Activated B cell treated with CpG ODN at 0.5 μM for 24 hours (primary cell): ENCODE measurements around the gene BUB3. TPM values are rescaled to one million over a fixed set of nuclear protein-coding genes. Genes with fewer than 3 reads are reported as not detected.

ENCODE experiments used
- ATAC-seq: fragments of 200-7000 bp; cut with Tn5 transposase; one replicate; pipeline ENCODE4 v1.10.0; 2021; ENCODE audit warnings: low read depth, mild to moderate bottlenecking, moderate library complexity
- CTCF ChIA-PET: fragments of 350-600 bp; sonication (Branson Sonifier 250); formaldehyde crosslinking; loops from one replicate; lab custom pipeline; 2021; ENCODE audit warnings: antibody characterized with exemption; lab: Charles Lee
- POLR2A ChIA-PET: fragments of 350-600 bp; sonication (Branson Sonifier 250); formaldehyde crosslinking; loops from one replicate; lab custom pipeline; 2021; ENCODE audit warnings: antibody characterized with exemption; lab: Charles Lee
- DNase-seq: peaks from one replicate; pipeline ENCODE4 v3.0.0; 2022
- H3K27ac Mint-ChIP-seq: one replicate; pipeline ENCODE4 v1.8.0; 2020; ENCODE audit warnings: mixed read lengths
- H3K27me3 Mint-ChIP-seq: one replicate; pipeline ENCODE4 v1.8.0; 2021; ENCODE audit warnings: mixed read lengths
- H3K36me3 Mint-ChIP-seq: one replicate; pipeline ENCODE4 v1.8.0; 2021; ENCODE audit warnings: low read depth, mixed read lengths
- H3K4me1 Mint-ChIP-seq: one replicate; pipeline ENCODE4 v1.8.0; 2021; ENCODE audit warnings: mixed read lengths
- H3K4me3 Mint-ChIP-seq: one replicate; pipeline ENCODE4 v1.8.0; 2020; ENCODE audit warnings: mild to moderate bottlenecking, mixed read lengths
- H3K9me3 Mint-ChIP-seq: one replicate; pipeline ENCODE4 v1.8.0; 2020; ENCODE audit warnings: mixed read lengths
- intact Hi-C: fragments of 100-400 bp; cut with micrococcal nuclease; formaldehyde crosslinking; loops from one replicate; pipeline ENCODE4 v1.15.1; 2024
- total RNA-seq: library from RNA; stranded (reverse); gene quantifications from 2 replicates; pipeline ENCODE4 v1.2.3, GENCODE V29; 2022
- TF ChIP-seq, protein P1 (sequence below): fragments of 200-600 bp; IDR thresholded peaks from one replicate; pipeline ENCODE4 v1.8.0; 2022; ENCODE audit warnings: antibody characterized with exemption, mild to moderate bottlenecking

Gene BUB3
- total RNA-seq, 1 donor from 2014 or later, result 141 TPM

DNA sequence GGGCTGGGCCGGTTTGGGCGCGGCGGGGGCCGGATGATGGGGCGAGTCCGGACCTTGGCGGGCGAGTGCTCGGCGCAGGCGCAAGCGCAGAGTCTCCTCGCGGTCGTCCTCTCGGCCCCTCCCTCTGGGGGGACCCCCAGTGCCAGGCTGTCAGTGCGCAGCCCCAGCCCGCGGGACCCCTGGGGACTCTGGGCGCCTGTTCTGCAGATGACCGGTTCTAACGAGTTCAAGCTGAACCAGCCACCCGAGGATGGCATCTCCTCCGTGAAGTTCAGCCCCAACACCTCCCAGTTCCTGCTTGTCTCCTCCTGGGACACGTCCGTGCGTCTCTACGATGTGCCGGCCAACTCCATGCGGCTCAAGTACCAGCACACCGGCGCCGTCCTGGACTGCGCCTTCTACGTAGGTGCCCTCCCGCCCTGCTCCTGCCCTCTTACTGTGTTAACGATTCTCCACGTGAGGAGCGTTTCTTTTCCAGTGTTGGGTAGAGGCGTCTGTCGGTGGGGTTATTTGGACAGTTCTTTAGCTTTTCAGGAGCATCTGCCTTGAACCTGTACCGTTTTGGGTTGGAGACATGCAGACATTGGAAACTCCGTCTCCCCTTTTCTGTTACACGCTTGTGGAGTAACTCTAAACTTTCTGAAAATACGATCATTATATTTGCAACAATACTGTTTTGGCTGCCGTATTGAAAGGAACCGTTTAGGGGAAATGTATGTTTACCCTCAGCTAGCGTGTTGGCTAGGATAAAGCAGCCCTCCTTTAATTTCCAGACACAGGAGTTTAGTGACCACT lies 706 bp downstream of the BUB3 start:
- ATAC-seq (peak; percentile 49), DNase-seq (peak; percentile 63)
- Mint-ChIP-seq H3K36me3 (peaks cover 53% of the 10 kb centered on the region), H3K4me3 (peak overlapping the region; percentile 100), H3K27me3 (peaks cover 11% of the 10 kb centered on the region), H3K4me1 (peaks cover 71% of the 10 kb centered on the region), H3K27ac (peak overlapping the region; percentile 99), H3K9me3 (no peaks in the 10 kb centered on the region)
- TF ChIP-seq, protein P1, sequence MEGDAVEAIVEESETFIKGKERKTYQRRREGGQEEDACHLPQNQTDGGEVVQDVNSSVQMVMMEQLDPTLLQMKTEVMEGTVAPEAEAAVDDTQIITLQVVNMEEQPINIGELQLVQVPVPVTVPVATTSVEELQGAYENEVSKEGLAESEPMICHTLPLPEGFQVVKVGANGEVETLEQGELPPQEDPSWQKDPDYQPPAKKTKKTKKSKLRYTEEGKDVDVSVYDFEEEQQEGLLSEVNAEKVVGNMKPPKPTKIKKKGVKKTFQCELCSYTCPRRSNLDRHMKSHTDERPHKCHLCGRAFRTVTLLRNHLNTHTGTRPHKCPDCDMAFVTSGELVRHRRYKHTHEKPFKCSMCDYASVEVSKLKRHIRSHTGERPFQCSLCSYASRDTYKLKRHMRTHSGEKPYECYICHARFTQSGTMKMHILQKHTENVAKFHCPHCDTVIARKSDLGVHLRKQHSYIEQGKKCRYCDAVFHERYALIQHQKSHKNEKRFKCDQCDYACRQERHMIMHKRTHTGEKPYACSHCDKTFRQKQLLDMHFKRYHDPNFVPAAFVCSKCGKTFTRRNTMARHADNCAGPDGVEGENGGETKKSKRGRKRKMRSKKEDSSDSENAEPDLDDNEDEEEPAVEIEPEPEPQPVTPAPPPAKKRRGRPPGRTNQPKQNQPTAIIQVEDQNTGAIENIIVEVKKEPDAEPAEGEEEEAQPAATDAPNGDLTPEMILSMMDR, result no peak
- POLR2A ChIA-PET, result interaction anchor here (0.6 to 2.0 kb wide), 10 partner anchors 10 to 781 kb away, joined by 3 to 18 read pairs (median 6); partner anchors contain the start of genes ACADSB, C10orf88, IKZF5 and PSTK
- CTCF ChIA-PET, result interaction anchor here (1.2 kb wide), 2 partner anchors 21 to 24 kb away, joined by 3 to 4 read pairs; no protein-coding TSS in a partner anchor
- intact Hi-C loops, result loop anchor here (1.0 to 5.0 kb wide), 13 partner anchors 86 to 1762 kb away; partner anchors contain the start of genes ABRAXAS2, ATE1, C10orf88 and FAM24B

DNA sequence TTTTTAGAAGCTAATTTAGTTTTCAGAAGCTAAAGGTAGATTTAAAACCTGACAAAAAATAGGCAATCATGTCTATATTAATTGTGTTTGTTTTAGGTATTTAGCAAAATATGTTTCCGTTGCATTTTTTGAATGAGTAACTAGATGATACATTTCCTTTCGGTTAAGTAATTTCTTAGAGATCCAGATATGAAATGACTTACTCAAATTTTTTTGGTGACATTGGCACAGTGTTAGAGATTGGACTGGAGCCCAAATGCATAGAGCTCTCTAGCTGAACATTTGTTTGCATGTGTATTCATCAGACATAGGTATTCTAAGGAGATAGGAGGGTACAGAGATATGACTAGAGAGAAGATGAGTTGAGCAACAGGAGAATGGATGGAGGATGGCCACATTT lies 1.9 kb downstream of the BUB3 start:
- ATAC-seq (no peak), DNase-seq (no peak)
- H3K4me1 Mint-ChIP-seq, result peaks cover 69% of the 10 kb centered on the region
- peaks cover 5% of the 10 kb centered on the region for H3K27me3 Mint-ChIP-seq
- H3K27ac Mint-ChIP-seq, result no peak overlapping the region
- ChIA-PET CTCF (no interaction called here), POLR2A (interaction anchor here (1.0 kb wide), 1 partner anchor 14 kb away, joined by 3 read pairs; no protein-coding TSS in a partner anchor)
- no peaks in the 10 kb centered on the region for H3K9me3 Mint-ChIP-seq
- peaks cover 65% of the 10 kb centered on the region for H3K36me3 Mint-ChIP-seq
- TF ChIP-seq, protein P1, result no peak
- H3K4me3 Mint-ChIP-seq, result no peak overlapping the region
- intact Hi-C loops, result loop anchor here (5.0 kb wide), 1 partner anchor 1229 kb away; the partner anchor contains the start of gene ATE1

DNA sequence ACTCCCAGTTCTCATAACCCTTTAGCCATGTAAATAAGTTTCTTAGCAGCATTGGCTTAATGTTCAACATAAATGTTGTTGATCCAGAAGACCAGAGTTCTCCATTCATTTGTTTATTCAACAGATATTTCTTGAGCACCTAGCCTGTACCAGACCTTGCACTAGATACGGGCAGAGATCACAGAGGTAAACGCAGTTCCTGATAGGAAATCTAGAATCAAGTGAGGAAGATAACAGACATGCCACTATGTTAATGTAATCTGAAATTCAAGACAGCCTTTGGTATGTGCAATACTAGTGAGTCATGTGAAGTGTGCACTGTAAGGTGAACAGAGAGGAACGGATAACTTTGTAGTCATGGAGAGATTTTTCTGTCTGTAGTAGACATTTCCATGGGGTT lies 3.0 kb downstream of the BUB3 start:
- intact Hi-C loops, result loop anchor here (5.0 kb wide), 1 partner anchor 1230 kb away; the partner anchor contains the start of gene ATE1
- DNase-seq (no peak), ATAC-seq (no peak)
- Mint-ChIP-seq H3K36me3 (peaks cover 74% of the 10 kb centered on the region), H3K9me3 (no peaks in the 10 kb centered on the region), H3K4me3 (no peak overlapping the region), H3K4me1 (peaks cover 62% of the 10 kb centered on the region), H3K27ac (no peak overlapping the region), H3K27me3 (no peaks in the 10 kb centered on the region)
- TF ChIP-seq, protein P1, result no peak
- ChIA-PET CTCF (no interaction called here), POLR2A (no interaction called here)

DNA sequence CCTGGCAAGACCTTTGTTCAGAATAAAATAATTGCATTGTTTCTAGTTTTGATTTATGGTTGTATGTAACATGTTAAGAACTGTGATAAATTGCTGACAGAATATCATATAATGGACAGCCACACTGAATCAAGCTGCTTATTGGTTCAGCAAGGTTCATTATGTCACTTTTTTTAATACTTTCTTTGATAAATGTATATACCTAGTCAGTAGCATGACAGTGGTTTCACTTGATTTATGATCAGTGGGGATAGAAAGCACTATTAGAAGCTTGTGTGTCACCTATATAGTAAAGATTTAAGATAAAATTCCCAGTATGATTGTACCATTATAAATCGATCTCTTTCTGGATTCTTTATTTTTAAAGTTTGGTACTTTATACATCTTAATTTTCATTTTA lies 4.5 kb downstream of the BUB3 start:
- TF ChIP-seq, protein P1, result no peak
- POLR2A ChIA-PET, result no interaction called here
- intact Hi-C loops, result loop anchor here (5.0 kb wide), 1 partner anchor 1231 kb away; the partner anchor contains the start of gene ATE1
- DNase-seq (no peak), ATAC-seq (no peak)
- peaks cover 87% of the 10 kb centered on the region for H3K36me3 Mint-ChIP-seq
- no peak overlapping the region for H3K4me3 Mint-ChIP-seq
- no peak overlapping the region for H3K27ac Mint-ChIP-seq
- no peaks in the 10 kb centered on the region for H3K27me3 Mint-ChIP-seq
- no peaks in the 10 kb centered on the region for H3K9me3 Mint-ChIP-seq
- H3K4me1 Mint-ChIP-seq, result peaks cover 59% of the 10 kb centered on the region
- CTCF ChIA-PET, result no interaction called here

DNA sequence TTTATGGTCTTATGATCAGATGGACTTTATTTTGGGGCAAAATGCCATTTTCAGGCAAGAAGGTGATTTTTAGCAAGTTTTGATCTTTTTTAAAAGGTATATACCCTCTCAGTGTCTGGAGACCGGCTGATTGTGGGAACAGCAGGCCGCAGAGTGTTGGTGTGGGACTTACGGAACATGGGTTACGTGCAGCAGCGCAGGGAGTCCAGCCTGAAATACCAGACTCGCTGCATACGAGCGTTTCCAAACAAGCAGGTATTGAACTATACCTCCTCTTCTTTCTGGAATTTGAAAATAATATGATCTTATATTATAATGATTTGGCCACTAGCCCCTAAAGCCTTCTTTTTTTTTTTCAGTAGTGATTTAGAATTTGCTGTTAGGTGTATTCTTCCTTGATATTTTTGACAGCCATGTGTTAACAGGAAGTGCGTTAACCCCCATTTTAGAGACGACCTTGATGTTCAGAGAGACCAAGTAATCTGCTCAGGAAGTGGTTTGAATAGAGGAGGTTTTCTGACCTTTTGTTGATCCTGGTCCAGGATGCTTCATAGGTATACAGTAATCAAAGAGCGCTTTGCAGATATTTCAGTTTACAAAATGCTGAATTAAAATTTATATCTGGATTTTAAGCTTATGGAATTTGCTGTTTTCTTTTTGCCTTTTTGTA lies 6.2 kb downstream of the BUB3 start:
- POLR2A ChIA-PET, result no interaction called here
- Mint-ChIP-seq H3K4me1 (peaks cover 46% of the 10 kb centered on the region), H3K36me3 (peaks cover 90% of the 10 kb centered on the region), H3K27me3 (no peaks in the 10 kb centered on the region), H3K9me3 (no peaks in the 10 kb centered on the region), H3K4me3 (no peak overlapping the region), H3K27ac (peak overlapping the region; percentile 41)
- CTCF ChIA-PET, result no interaction called here
- no peak for ATAC-seq
- no peak for DNase-seq
- intact Hi-C loops, result no loop called here
- TF ChIP-seq, protein P1, result no peak
